Spleen (tissue), 7 donors: ENCODE measurements around the gene ME1.

ENCODE experiments used
- POLR2A ChIP-seq, 3 donors: fragments of 450-650 bp; IDR thresholded peaks; one replicate each; pipeline ENCODE4 v1.5.1; 2017; ENCODE audit warnings: antibody characterized with exemption in 3 of 3, mild to moderate bottlenecking in 1 of 3
- TF ChIP-seq, protein P1 (sequence below), 11 experiments: fragments of 200-600 bp in 7 of 11; fragments of 450-650 bp in 4 of 11; sonication (generic) in 4 of 11; IDR thresholded peaks in 8 of 11; conservative IDR thresholded peaks in 3 of 11; 1 replicate in 7 of 11; 2 replicates in 4 of 11; pipeline versions ENCODE4 v1.4.0 to v1.8.0; 2016 to 2021; ENCODE audit warnings: antibody characterized with exemption in 11 of 11, inconsistent platforms in 4 of 11, mild to moderate bottlenecking in 1 of 11
- donor health status: DM: no; HTN: no; CAD: no; lungs with moderate emphysema.
- donor health status: DM: no; HTN: no; CAD: no.
- donor health status: DM: no; HTN: no; CAD: no.

DNA sequence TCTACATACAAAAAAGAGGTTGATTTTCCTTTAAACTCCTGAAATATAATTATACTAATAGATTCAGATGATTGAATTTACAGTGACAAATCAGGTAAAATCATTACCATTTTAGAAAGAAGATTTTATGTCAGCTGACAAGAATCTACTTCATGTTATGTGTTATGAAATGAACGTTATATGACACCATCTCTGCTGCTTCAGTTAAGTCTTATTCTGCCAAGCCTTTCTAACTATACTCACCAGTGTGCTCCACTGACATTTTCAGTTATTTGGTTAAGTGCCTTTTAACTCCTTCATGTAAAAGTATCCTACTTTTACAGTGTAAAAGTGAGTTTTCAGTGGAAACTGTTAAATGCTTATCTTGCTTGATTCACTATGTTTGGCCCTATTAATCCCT is 157.3 kb downstream of the ME1 start:
- no peak for TF ChIP-seq POLR2A (IDR thresholded peaks at IDR 0.05)
- TF ChIP-seq, protein P1, sequence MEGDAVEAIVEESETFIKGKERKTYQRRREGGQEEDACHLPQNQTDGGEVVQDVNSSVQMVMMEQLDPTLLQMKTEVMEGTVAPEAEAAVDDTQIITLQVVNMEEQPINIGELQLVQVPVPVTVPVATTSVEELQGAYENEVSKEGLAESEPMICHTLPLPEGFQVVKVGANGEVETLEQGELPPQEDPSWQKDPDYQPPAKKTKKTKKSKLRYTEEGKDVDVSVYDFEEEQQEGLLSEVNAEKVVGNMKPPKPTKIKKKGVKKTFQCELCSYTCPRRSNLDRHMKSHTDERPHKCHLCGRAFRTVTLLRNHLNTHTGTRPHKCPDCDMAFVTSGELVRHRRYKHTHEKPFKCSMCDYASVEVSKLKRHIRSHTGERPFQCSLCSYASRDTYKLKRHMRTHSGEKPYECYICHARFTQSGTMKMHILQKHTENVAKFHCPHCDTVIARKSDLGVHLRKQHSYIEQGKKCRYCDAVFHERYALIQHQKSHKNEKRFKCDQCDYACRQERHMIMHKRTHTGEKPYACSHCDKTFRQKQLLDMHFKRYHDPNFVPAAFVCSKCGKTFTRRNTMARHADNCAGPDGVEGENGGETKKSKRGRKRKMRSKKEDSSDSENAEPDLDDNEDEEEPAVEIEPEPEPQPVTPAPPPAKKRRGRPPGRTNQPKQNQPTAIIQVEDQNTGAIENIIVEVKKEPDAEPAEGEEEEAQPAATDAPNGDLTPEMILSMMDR (IDR thresholded peaks at IDR 0.05 in 8 of 11, conservative IDR thresholded peaks at IDR 0.05 in 3 of 11) = no peak
